Upper lobe of right lung (tissue), 1 donor: Measurements from ENCODE around the gene BICC1. TPM values are rescaled to one million over a fixed set of nuclear protein-coding genes. Genes with fewer than 3 reads are reported as not detected.

Experiments used
- ATAC-seq: fragments of 200-7000 bp; cut with Tn5 transposase; one replicate; pipeline ENCODE4 v1.9.1; 2020; ENCODE audit warnings: mild to moderate bottlenecking, moderate library complexity
- DNase-seq: peaks from one replicate; pipeline ENCODE4 v3.0.0-alpha.2; 2020
- H3K27ac ChIP-seq: fragments of 200-600 bp; one replicate; pipeline ENCODE4 v1.8.0; 2022
- H3K27me3 ChIP-seq: fragments of 200-600 bp; one replicate; pipeline ENCODE4 v1.8.0; 2022; ENCODE audit warnings: mild to moderate bottlenecking
- H3K36me3 ChIP-seq: fragments of 200-600 bp; one replicate; pipeline ENCODE4 v1.8.0; 2022
- H3K4me1 ChIP-seq: fragments of 200-600 bp; one replicate; pipeline ENCODE4 v1.8.0; 2022
- H3K4me3 ChIP-seq: fragments of 200-600 bp; one replicate; pipeline ENCODE4 v1.8.0; 2022; ENCODE audit warnings: mild to moderate bottlenecking
- H3K9me3 ChIP-seq: fragments of 200-600 bp; one replicate; pipeline ENCODE4 v1.8.0; 2022
- intact Hi-C: fragments of 100-400 bp; cut with DNase I; formaldehyde crosslinking; loops from one replicate; pipeline ENCODE4 v1.11.0; 2022
- total RNA-seq: library from RNA; stranded (reverse); fragmentation: NEBNext Ultra II Directional; extraction: Animal tissue kit (Norgen Biotek cat#: 25700); gene quantifications from one replicate; pipeline ENCODE4 v1.2.1, GENCODE V29; 2021
- TF ChIP-seq, protein P1 (sequence below): fragments of 200-600 bp; IDR thresholded peaks from one replicate; pipeline ENCODE4 v1.8.0; 2022; ENCODE audit warnings: antibody characterized with exemption
- donor health status: DM: no; HTN: yes; CAD: no; lungs with severe emphysema.

The BICC1 gene
- total RNA-seq, 1 donor from 2014 or later = 9.2 TPM

DNA sequence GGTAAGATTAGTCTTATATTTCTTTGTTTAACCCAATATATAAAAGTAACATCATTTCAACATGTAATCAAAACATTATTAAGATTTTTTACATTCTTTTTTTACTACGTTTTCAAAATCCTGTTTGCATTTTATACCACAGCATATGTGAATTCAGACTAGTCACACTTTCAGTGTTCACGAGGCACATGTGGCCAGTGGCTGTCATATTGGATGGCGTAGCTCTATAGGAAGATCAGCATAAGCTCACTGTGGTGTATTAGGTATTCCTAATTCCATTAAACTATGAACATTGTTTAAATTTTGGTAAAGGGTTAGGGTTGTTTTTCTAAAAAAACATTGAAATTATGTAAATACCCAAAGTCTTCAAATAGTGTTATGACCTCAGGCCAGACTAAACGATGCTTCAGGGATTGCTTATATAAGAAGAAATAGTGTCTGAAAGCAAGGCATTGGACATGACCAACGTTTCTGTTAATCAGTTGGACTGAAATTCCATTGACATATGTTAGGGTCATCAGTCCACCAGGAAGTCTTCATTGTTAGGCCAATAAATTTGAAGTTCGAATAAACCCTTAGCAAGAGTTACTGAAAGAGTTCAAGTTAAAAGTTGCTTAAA is 97.0 kb downstream of the BICC1 start:
- Histone ChIP-seq H3K4me1 (no peaks in the 10 kb centered on the region), H3K36me3 (no peaks in the 10 kb centered on the region), H3K9me3 (no peaks in the 10 kb centered on the region), H3K4me3 (no peak overlapping the region), H3K27me3 (no peaks in the 10 kb centered on the region), H3K27ac (no peak overlapping the region)
- TF ChIP-seq, protein P1, sequence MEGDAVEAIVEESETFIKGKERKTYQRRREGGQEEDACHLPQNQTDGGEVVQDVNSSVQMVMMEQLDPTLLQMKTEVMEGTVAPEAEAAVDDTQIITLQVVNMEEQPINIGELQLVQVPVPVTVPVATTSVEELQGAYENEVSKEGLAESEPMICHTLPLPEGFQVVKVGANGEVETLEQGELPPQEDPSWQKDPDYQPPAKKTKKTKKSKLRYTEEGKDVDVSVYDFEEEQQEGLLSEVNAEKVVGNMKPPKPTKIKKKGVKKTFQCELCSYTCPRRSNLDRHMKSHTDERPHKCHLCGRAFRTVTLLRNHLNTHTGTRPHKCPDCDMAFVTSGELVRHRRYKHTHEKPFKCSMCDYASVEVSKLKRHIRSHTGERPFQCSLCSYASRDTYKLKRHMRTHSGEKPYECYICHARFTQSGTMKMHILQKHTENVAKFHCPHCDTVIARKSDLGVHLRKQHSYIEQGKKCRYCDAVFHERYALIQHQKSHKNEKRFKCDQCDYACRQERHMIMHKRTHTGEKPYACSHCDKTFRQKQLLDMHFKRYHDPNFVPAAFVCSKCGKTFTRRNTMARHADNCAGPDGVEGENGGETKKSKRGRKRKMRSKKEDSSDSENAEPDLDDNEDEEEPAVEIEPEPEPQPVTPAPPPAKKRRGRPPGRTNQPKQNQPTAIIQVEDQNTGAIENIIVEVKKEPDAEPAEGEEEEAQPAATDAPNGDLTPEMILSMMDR = no peak
- ATAC-seq = no peak
- intact Hi-C loops = no loop called here
- no peak for DNase-seq

DNA sequence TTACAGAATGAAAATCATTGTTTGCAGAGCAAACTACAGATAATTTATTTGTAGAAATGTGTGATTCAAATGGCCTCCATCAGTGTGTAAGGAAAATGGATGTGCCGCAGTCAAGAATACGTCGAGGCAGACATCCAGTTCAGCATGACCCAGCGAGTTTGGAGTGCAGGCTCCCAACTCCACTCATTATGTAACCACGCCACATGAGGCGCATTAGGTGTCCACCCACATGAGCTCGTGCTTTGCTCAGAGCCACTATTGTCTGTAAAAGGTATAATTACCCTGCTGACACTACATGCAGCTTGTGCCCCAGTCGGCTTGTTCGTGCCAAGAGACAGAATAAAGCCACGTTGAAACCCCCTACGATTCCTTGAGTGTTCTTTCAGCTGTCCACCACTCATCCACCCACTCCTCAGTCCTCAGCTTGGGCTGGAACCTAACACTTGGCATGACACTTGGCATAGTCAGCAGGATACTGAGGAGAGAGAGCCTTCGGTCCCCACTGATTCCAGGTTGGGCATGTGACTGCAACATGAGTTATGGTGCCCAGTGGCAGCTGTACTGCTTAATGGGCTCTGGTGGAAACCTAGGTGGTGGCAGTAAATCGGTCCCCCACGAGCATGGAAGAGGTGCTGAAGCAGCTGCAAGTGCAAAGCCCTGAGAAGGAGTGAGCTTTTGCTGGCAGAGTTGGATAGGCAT is 102.7 kb downstream of the BICC1 start:
- ATAC-seq = no peak
- Histone ChIP-seq H3K27me3 (no peaks in the 10 kb centered on the region), H3K27ac (no peak overlapping the region), H3K4me3 (no peak overlapping the region), H3K9me3 (no peaks in the 10 kb centered on the region), H3K36me3 (no peaks in the 10 kb centered on the region), H3K4me1 (no peaks in the 10 kb centered on the region)
- intact Hi-C loops = no loop called here
- TF ChIP-seq, protein P1 = no peak
- no peak for DNase-seq

DNA sequence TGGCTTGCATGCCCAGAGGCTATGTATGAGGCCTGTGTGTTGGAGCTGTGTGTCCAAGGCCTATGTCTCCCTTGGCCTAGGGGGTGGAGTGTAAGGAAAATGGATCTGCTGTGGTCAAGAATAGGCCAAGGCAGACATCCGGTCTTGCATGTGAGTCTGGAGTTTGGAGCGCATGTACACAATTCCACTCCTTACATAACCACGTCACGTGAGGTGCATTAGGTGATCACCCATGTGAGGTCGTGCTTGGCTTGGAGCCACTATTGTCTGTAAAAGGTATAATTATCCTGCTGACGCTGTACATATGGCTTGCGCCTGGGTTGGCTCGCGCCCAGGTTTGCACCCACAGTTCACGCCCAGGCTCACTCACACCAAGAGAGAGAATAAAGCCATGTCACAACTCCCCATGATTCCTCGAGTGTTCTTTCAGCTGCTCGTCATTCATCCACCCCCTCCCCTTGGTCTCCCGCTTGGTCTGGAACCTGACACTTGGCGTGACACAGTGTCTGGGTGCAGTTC is 105.5 kb downstream of the BICC1 start:
- no peak overlapping the region for H3K4me3 ChIP-seq
- DNase-seq = no peak
- ATAC-seq = no peak

DNA sequence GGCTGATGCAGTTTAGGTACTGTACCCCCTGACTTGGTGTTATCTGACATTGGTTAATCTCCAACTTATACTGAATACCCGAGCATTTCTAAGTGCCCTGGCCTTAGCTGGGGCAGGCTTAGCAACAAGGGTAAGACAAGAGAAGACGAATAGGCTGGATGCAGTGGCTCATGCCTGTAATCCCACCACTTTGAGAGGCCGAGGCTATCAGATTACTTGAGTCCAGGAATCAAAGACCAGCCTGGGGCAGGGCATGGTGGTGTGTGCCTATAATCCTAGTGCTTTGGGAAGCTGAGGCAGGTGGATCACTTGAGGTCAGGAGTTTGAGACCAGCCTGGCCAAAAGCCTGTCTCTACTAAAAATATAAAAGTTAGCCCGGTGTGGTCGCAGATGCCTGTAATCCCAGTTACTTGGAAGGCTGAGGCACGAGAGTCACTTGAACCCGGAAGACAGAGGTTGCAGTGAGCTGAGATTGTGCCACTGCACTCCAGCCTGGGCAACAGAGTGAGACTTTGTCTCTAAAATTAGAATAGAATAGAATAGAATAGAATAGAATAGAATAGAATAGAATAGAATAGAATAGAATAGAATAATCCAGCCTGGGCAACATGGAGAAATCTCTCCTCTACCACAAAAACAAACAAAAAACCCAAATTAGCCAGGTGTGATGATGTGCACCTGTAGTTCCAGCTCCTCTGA is 108.9 kb downstream of the BICC1 start:
- TF ChIP-seq, protein P1 = no peak
- DNase-seq (no peak), ATAC-seq (no peak)
- intact Hi-C loops = no loop called here
- no peaks in the 10 kb centered on the region for H3K9me3 ChIP-seq
- no peak overlapping the region for H3K4me3 ChIP-seq
- no peaks in the 10 kb centered on the region for H3K4me1 ChIP-seq
- no peaks in the 10 kb centered on the region for H3K36me3 ChIP-seq
- no peak overlapping the region for H3K27ac ChIP-seq
- H3K27me3 ChIP-seq = no peaks in the 10 kb centered on the region

More for the DNA sequence above, 105.5 kb downstream of the BICC1 start:
- Histone ChIP-seq H3K27ac (no peak overlapping the region), H3K36me3 (no peaks in the 10 kb centered on the region), H3K27me3 (no peaks in the 10 kb centered on the region), H3K9me3 (no peaks in the 10 kb centered on the region), H3K4me1 (no peaks in the 10 kb centered on the region)
- intact Hi-C loops = no loop called here
- TF ChIP-seq, protein P1 = no peak

DNA sequence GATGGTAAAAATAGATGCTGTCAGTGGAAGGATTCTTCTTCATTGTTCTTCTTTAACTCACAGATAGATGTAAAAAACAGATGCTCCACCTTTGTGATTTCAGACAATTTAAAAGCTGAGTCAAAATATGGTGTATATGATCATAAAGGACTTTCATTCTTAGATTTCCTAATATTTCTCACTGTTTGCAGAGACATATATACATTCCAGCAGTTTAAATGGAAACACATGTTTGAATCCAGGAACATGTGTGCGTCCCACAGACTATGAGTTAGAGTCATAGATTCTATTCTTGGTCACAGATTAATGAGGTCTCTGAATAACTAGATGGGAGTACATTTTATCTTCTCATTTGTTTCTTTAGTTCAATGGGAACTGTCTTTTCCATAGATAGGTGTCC is 109.6 kb downstream of the BICC1 start:
- H3K9me3 ChIP-seq = no peaks in the 10 kb centered on the region
- no peak overlapping the region for H3K27ac ChIP-seq
- H3K4me1 ChIP-seq = no peaks in the 10 kb centered on the region
- intact Hi-C loops = no loop called here
- H3K4me3 ChIP-seq = no peak overlapping the region
- no peaks in the 10 kb centered on the region for H3K27me3 ChIP-seq
- no peaks in the 10 kb centered on the region for H3K36me3 ChIP-seq
- TF ChIP-seq, protein P1 = no peak
- ATAC-seq (no peak), DNase-seq (no peak)
